LNCAP (cell line): ENCODE results near the gene STAC2.
A peak's percentile ranks its signal among the peaks of the same experiment; 100 is the strongest.

ENCODE experiments used
- TF ChIP-seq, protein P1 (sequence below): fragments of 450-650 bp; IDR thresholded peaks from 2 replicates; pipeline ENCODE4 v1.5.1; 2017; ENCODE audit warnings: mild to moderate bottlenecking

Gene STAC2

DNA sequence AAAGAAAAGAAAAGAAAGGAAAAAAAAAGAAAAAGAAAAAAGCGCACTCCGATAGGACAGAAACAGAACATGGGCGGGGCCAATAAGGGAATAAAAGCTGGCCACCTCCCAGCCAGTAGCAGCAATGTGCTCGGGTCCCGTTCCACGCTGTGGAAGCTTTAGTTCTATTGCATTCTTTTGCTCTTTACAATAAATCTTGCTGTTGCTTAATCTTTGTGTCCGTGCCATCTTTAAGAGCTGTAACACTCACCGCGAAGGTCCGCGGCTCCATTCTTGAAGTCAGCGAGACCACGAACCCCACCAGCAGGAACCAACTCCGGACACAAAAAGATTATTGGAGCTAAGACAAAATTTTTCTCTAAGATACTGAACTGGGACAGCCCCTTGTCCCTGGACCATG lies 56.6 kb downstream of the STAC2 start:
- TF ChIP-seq, protein P1, sequence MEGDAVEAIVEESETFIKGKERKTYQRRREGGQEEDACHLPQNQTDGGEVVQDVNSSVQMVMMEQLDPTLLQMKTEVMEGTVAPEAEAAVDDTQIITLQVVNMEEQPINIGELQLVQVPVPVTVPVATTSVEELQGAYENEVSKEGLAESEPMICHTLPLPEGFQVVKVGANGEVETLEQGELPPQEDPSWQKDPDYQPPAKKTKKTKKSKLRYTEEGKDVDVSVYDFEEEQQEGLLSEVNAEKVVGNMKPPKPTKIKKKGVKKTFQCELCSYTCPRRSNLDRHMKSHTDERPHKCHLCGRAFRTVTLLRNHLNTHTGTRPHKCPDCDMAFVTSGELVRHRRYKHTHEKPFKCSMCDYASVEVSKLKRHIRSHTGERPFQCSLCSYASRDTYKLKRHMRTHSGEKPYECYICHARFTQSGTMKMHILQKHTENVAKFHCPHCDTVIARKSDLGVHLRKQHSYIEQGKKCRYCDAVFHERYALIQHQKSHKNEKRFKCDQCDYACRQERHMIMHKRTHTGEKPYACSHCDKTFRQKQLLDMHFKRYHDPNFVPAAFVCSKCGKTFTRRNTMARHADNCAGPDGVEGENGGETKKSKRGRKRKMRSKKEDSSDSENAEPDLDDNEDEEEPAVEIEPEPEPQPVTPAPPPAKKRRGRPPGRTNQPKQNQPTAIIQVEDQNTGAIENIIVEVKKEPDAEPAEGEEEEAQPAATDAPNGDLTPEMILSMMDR = no peak

- TF ChIP-seq, protein P1 = no peak
Observed at GRCh38 chr17:39167476-39167875, 58.3 kb downstream of the STAC2 start.

DNA sequence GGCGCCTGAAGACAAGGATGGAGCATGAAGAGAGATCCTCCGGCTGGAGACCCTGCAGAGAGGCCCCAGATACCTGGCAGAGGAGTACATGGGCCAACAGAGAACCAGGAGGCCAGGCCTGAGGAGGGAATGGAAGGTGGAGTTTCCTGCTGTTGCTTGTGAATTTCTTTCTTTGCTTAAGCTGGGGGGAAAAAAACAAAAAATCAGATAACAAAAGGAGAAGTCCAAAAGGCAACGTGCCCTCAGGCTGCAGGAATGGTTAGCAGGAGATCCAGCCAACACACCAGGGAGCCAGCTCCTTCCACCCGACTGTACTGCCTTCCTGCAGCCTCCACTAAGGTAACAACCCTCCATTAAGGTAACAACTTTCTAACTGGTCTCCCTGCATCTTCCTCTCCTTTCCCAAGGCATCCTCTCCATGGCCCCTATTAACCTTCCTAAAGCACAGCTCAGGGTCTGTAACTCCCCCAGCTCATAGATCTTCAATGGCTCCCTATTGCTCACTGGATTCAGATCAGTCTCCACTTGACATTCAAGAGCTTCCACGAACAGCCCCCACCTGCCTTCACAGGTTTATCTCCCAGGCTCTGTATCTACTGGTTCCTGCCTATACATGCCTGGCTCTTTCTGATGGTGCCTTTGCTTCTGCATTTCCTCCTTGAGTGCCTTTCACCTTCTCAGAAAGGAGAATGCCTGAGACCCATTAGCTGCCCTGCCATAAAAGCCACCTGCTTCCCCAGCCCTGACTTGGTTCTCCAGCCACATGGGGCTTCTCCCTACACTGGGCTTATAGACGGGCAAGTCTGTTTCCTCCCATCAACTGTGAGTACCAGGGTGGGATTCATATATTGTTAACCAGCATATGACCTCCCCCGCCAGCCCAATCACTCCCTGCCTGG lies 59.1 kb downstream of the STAC2 start:
- TF ChIP-seq, protein P1 = no peak

DNA sequence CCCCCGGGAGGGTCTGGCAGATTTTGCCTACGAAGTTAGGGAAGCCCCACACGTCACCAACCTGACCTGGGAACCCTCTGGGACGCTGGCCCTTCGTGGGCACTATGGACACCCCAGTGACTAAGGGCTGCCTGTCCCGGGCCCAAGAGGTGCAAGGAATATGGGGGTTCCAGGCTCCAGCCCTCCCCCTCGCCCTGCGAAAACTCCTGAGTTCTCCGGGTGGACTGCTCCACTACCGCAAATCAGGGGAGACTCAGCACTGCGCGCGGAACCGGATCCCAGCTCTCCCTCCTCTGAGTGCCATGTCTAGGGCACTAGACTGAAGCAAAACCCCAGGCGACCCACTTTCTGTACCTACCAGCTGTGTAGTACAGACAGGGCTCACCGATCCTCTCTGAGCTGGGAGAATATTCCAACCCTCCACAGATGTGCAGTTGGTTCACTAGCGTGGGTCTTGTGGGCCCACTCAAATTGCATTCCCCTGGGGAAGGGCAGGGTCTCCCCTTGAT lies 59.9 kb downstream of the STAC2 start, which contains the start of gene ARL5C:
ARL5C (minus strand) TSS at position 321 of the 509 bp plus-strand sequence. CDS start 401 bp downstream, outside the sequence.
- TF ChIP-seq, protein P1 = no peak

DNA sequence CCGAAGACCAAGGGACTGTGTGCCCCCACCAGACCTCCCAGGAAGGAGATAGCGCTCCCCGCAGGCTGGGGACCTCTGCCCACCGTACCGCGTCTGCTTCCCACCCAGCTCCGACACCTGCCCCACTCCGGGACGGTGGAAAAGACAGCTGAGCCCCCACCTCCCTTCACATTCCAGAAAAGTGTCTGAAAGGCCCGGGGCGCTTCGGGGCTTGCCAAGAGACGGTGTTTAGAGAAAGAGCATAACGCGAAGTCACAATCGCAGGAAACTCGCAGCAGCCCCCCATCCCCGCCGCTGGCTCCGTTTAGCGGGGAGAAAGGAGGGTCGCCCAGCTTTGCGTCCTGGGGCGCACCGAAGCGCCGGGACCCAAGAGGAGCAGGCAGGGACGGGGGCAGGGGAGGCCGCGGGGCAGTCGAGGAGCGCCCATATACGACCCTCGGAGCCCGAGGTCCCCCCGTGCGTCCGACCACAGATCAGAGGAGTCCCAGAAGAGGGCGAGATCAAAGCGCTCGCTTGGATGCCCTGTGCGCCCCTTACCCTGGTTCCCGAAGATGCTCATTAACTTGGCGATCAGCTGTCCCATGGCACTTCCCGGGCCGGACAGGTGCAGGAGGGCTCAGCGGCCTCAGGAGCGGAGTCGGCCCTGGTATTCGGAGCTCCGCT lies 60.4 kb downstream of the STAC2 start:
- TF ChIP-seq, protein P1 = no peak

DNA sequence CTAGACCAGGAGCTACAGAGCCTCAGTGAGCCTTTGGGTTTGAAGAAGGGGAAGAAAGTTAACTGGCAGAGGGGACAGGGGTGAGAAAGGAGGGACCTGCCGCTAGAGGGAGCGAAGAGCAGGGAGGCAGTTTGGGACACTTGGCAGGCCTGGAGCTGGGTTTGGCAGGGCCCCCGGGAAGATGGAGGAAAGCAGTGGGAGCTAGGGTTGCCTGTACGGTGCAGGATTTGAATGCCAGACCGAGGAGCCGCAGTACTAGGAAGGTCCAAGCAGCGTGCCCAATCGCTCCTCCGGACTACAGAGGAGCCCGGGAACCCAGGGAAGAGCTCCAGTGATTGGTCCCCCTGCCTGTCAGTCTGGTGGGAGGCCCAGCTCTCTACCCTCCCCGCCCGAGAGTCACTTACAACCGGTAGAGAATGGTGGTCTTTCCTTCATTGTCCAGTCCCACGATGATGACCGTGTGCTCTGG lies 61.0 kb downstream of the STAC2 start:
- TF ChIP-seq, protein P1 = peak; percentile 80

GRCh38 chr17:39161962-39162361 lies 63.8 kb downstream of the STAC2 start:
- TF ChIP-seq, protein P1 = no peak
